Measurements from ENCODE around the gene KRT6A. TPM values are rescaled to one million over a fixed set of nuclear protein-coding genes. Genes with fewer than 3 reads are reported as not detected.
"Not testable (repeated sequence)": the region's sequence is repeated elsewhere in the genome, so short reads cannot be mapped to it uniquely, and the experiment has no call there.

KRT6A gene
- total and polyA plus RNA-seq, 8 donors, result 0.89 to 260 (median 11.9) TPM; not detected in 1

DNA sequence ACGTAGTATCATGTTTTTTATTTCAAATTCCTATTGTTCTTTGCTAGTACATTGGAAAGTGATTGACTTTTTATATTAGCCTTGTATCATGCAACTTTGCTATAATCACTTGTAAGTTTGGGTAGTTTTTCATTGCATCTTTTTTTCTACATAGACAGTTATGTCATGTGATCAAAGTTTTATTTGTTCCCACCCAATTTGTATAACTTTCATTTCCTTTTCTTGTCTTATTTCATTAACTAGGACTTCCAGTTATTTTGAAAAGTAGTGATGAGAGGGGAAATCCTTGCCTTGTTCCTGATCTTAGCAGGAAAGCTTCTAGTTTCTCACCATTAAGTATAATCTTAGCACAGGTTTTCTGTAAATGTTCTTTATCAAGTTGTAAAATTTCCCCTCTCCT lies 9.8 kb upstream of the KRT6A start:
- no peak overlapping the region for H3K27ac ChIP-seq
- peaks cover 0 to under 1% (median 0%) of the 10 kb centered on the region in 3 donors for H3K27me3 ChIP-seq
- H3K9me3 ChIP-seq, result no peaks in the 10 kb centered on the region
- peaks cover 0 to 3% (median 0%) of the 10 kb centered on the region in 4 donors for H3K4me1 ChIP-seq
- TF ChIP-seq POLR2A (IDR thresholded peaks at IDR 0.05) (no peak), EP300 (IDR thresholded peaks at IDR 0.05) (no peak), CTCF (IDR thresholded peaks at IDR 0.05) (no peak), POLR2AphosphoS5 (IDR thresholded peaks at IDR 0.05) (no peak)
- intact Hi-C loops (cut with DNase I; ENCODE audit: low total_unique reads), result no loop called here
- H3K36me3 ChIP-seq, result no peaks in the 10 kb centered on the region
- DNase-seq, result no peak
- no peak overlapping the region for H3K4me3 ChIP-seq
- 81 to 88% (median 86%) methylated on average over 1 of the region's 1 CpG for WGBS, 5 donors

DNA sequence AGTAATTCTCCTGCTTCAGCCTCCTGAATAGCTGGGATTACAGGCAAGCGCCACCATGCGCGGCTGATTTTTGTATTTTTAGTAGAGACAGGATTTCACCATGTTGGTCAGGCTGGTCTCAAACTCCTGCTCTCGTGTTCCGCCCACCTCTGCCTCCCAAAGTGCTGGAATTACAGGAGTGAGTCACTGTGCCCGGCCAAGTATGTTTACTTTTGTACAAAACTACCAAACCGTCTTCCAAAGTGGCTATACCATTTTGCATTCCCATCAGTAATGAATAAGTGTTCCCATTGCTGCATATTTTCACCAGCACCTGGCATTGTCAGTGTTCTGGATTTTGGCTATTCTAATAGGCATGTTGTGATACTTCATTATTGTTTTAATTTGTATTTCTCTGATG lies 8.4 kb upstream of the KRT6A start:
- TF ChIP-seq EP300 (IDR thresholded peaks at IDR 0.05) (no peak), POLR2AphosphoS5 (IDR thresholded peaks at IDR 0.05) (no peak), POLR2A (IDR thresholded peaks at IDR 0.05) (no peak)
- Histone ChIP-seq H3K4me1 (no peaks in the 10 kb centered on the region), H3K4me3 (no peak overlapping the region), H3K36me3 (no peaks in the 10 kb centered on the region), H3K27me3 (no peaks in the 10 kb centered on the region), H3K9me3 (no peaks in the 10 kb centered on the region), H3K27ac (no peak overlapping the region)
- 71 to 80% (median 72%) methylated on average over 7 of the region's 7 CpGs for WGBS, 5 donors
- intact Hi-C loops (cut with DNase I; ENCODE audit: low total_unique reads), result no loop called here
- DNase-seq, result no peak

DNA sequence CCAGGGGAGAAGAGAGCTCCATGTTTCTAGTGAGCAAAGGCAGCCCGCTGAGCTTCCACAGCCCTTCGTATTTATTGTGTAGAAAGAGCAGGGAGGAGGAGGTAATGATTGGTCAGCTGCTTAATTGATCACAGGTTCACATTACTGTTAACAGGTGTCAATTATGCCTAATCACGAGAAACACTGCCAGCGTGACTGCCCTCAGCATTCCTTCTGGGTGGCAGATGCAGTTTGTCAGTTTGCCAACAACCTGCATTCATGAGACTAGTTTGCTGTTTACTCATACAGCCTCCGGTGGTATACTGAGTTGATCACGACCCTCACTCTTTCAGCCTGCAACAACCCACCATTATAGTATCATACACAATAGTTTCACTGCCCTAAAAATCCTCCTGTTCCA lies 7.5 kb upstream of the KRT6A start:
- H3K27ac ChIP-seq; H3K27me3 ChIP-seq; DNase-seq; H3K4me1 ChIP-seq; intact Hi-C loops (cut with DNase I; ENCODE audit: low total_unique reads); H3K4me3 ChIP-seq; H3K9me3 ChIP-seq; H3K36me3 ChIP-seq: not testable (repeated sequence)
- 66 to 77% (median 75%) methylated on average over 6 of the region's 6 CpGs for WGBS, 5 donors

- no peak for DNase-seq
- Histone ChIP-seq H3K9me3 (no peaks in the 10 kb centered on the region), H3K4me1 (peaks cover 0 to 5% (median 0%) of the 10 kb centered on the region in 4 donors), H3K27me3 (no peaks in the 10 kb centered on the region), H3K36me3 (no peaks in the 10 kb centered on the region), H3K4me3 (no peak overlapping the region), H3K27ac (no peak overlapping the region)
- intact Hi-C loops (cut with DNase I; ENCODE audit: low total_unique reads), result no loop called here
- WGBS, 5 donors, result 79 to 89% (median 81%) methylated on average over 5 of the region's 5 CpGs
- no peak for TF ChIP-seq CTCF (IDR thresholded peaks at IDR 0.05)
- no peak for TF ChIP-seq POLR2AphosphoS5 (IDR thresholded peaks at IDR 0.05)
- no peak for TF ChIP-seq POLR2A (IDR thresholded peaks at IDR 0.05)
- no peak for TF ChIP-seq EP300 (IDR thresholded peaks at IDR 0.05)
Measured at GRCh38 chr12:52499806-52500560, 6.9 kb upstream of the KRT6A start.

DNA sequence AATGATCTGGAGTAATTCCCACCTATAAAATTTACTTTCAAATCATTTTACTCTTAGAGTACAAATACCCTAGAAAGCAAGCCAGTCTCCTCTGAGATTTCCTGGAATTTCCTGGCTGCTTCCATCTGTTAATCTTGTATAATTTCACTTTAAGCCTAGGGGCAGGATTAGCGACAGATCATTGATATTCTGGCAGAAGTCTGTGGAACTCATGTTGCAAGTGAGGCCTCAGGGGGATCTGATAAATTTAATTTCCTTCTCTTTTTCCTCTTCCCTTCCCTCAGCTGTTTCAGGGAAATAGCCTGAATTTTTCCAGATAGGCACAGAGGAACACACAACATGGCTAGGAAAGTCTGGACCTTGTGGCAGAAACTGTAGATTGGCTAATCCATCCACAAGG lies 5.9 kb upstream of the KRT6A start:
- DNase-seq, result no peak
- Histone ChIP-seq H3K27me3 (no peaks in the 10 kb centered on the region), H3K27ac (no peak overlapping the region), H3K36me3 (no peaks in the 10 kb centered on the region), H3K9me3 (no peaks in the 10 kb centered on the region), H3K4me3 (no peak overlapping the region), H3K4me1 (peaks cover 0 to 5% (median 0%) of the 10 kb centered on the region in 4 donors)
- intact Hi-C loops (cut with DNase I; ENCODE audit: low total_unique reads), result no loop called here
- TF ChIP-seq EP300 (IDR thresholded peaks at IDR 0.05) (no peak), POLR2AphosphoS5 (IDR thresholded peaks at IDR 0.05) (no peak), POLR2A (IDR thresholded peaks at IDR 0.05) (no peak), CTCF (IDR thresholded peaks at IDR 0.05) (no peak)
- WGBS, 5 donors, result 70 to 86% (median 74%) methylated on average over 1 of the region's 1 CpG

All from stomach (tissue), 9 donors.